ENCODE results near the gene RASGRF2.

RASGRF2 gene

GRCh38 chr5:80953587-80953986 is 6.6 kb upstream of the RASGRF2 start:
- no peak for DNase-seq

GRCh38 chr5:80955082-80955590 is 5.0 kb upstream of the RASGRF2 start:
- DNase-seq = no peak

DNA sequence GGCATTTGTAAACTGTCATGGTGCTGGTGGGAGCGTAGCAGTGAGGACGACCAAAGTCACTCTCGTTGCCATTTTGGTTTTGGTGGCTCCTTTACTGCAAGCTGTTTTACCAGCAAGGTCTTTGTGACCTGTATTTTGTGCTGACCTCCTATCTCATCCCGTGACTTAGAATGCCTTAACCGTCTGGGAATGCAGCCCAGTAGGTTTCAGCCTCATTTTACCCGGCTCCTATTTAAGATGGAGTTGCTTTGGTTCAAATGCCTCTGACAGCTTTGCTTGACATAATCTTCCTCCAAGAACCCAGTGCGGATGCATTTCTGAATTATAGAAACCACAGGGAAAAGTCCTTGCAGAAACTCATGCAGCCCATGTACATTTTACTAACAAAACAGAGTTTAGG is 3.9 kb upstream of the RASGRF2 start:
- no peak for DNase-seq

DNA sequence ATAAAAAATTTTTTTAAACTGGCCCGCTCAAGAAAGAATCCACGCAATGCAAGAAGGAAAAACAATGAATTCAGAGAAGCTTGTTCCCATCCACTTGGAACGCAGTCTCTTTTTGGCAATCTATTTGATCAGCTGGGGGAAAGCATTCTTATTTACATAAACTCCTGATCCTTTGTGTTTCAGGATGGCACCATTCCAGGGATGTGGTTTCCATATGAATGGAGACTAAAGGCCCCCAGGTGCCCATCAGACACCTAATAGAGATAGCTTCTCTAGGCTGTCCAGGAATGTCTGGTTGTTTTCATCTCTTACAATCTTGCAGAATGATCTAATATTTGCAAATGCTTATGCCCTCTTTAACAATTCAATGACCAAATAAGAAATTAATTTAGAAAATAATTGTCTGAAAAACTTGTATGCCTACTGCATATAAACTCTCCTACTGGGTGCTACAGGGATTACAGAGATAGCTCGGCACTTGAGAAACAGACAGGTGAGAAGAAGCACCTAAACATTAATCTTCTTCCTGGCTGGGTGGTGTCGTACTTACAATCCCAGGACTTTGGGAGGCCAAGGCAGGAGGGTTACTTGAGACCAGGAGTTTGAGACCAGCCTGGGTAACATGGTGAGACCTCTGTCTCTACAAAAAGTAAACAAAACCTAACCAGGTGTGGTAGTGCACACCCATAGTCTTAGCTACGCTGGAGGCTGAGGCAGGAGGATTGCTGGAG is 3.0 kb upstream of the RASGRF2 start:
- DNase-seq = no peak

DNA sequence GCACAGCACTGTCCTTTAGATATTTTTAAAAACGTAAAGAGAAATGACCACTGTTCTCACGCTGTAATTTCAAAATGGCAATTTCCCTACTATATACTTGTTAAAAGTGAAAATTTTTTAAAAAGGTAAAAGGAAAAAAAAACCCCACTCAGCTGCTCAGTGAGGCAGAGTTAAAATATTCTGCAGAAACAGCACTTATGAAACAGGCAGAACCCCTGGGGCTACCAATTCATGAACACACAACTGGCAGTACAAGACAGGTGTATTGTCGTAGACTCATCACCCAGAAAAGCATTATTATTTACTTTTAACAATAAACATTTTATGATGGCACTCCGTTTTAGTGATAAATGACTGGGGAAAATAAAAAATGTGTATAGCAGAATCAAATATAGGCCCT is 1.5 kb upstream of the RASGRF2 start:
- DNase-seq = no peak

DNA sequence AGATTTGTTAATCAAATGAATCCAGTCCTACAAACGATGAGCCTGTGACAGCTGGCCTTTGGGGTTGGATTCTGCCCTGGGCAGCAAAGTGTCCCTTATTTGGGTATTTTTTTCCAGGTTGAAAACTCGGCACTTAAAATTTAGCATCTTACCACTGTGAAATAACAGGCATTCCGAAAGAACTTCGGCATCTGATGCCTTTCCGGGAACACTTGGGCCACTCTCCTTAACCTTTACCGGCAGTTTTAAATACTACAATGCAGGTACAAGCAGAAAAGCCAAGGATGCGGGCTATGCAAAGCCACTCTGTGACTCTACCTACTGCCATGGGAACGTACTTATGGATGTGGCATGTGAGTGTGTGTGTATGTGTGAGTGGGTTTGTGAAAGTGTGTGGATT is 1.0 kb upstream of the RASGRF2 start:
- no peak for DNase-seq

DNA sequence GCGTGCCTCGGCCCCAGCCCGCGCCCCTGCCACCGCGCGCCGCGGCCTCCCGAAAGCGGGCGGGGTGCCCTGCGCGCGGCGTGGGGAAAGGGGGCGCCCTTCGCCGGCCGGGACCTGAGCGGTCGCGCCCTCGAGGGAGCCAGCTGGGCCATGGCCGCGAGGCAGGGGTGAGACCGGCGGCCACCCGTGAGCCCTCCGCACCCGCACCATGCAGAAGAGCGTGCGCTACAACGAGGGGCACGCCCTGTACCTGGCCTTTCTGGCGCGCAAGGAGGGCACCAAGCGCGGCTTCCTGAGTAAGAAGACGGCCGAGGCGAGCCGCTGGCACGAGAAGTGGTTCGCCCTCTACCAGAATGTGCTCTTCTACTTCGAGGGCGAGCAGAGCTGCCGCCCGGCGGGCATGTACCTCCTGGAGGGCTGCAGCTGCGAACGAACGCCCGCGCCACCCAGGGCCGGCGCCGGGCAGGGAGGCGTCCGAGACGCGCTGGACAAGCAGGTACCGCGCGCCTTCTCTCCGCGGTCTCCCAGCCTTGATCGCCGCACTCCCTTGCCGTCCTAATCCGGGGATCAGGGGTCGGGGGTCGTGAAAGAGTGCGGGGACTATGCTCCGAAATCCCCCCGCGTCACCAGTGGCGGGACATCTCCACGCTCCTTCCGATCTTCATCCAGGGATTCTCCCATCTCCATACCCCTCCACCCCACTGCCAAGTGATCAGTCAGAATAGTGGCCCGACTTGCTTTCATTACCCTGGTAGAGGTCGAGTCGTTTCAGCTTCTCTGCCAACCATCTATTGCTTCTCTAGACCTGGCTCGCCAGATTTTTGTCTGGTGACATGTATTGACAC is 590 bp downstream of the RASGRF2 start:
- peak; percentile 40 for DNase-seq

DNA sequence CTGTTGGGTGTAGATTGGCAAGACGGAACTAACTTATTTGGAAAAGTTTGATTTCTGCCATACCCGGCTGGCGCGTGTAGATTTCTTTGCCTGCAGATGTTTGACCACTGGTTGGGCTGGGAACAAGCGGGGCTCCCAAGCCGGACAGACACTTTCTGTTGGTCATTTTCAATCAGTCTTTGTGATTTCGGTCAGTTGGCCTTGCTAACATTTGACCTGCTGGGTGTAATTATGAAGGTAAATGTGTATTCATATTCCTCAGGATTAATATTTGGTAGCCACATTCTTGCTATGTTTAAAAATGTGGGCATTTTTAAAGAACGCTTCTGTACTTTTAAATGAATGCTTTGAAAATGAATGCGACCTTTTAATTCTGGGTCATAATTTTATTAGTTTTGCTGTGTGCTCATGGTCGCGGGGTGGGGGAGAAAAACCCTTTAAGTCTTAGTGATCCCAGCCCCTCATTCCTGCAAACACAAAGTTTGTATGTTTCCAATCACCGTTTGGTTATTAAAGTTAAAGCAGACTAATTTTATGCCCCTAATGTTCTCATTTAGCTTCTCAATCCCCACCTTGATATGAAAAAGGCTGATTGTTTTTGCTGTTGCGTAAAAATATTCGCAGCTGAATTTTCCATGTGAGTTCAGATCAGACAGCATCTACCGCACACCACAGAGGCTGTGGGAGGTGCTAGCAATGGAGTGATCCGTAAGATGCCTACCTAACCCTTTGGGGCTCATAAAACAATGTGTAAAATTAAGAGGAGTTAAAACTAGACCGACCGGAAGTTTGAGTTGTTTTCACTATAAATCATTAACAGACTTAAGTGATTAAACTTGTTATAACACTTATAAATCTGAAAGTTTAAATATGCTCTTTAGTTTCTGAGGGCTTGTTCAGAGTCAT is 1.5 kb downstream of the RASGRF2 start:
- DNase-seq = peak; percentile 23

- DNase-seq = no peak
Observed at GRCh38 chr5:80962630-80963520, 2.7 kb downstream of the RASGRF2 start.

GRCh38 chr5:80963521-80963895 is 3.3 kb downstream of the RASGRF2 start:
- no peak for DNase-seq

- no peak for DNase-seq
Observed at GRCh38 chr5:80963966-80964481, 3.9 kb downstream of the RASGRF2 start.

DNA sequence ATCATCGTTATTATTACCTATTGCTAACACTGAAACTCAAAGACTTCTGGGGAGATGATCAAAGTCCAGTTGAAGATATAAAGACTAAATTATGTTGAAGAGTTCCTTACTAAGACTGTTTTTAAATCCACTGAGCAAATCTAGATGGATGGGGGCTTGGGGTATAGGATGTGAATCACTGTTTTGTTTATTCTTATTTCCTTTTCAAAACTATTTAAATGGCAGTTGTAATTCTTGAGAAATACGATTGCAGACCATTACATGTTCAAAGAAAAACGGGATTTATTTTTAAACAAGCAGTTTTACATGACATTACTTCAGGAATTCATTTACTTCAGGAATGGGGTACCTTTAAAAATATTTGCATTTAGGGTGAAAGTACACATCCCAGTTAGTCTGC is 4.3 kb downstream of the RASGRF2 start:
- DNase-seq = no peak

DNA sequence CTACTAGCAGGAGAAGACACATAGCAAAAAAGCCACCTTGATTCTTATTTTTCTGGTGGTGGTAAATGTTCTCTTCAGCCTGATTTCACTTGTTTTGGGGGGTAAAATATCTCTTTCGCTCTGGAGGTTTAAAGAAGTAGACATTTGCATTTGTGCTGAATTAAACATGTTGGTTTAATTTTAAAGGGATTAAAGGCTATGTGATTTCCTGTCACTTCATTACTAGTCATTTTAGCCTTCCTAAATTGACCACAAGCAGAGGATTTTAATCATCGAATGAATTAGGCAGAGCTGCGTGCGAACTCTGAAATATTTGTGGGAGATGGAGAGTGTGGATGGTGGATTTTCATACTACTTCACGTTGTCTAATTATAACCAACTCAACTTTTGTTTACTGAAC is 4.8 kb downstream of the RASGRF2 start:
- no peak for DNase-seq

DNA sequence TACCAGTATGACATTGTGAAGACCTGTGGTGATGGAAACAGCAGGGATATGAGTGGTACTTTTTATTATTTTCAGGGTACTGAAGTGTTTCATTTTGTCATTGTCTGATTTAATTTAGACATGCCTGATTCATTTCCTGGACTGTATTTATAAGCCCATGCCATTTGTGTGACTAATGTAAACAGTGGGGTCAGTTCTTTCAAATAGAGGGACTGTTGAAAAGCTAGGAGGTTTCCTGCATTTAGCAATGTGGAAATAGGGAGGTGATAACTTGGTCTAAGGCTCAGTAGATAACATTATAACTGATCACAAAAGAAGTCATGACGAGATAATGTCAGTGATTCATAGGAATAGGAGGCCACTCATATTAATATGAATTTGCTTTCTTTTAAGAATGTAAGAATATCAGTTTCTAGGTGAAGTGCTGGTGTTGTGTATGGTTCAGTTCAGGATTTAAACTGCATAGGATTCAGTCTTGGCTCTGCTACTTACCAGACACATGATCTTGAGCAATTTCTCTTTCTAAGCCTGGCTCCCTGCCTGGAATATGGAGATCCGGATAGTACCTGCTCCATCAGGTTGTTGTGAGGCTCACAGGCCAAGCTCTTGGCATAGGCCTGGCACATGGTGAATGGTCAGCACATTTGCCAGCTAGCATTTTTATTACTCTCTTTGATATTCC is 7.5 kb downstream of the RASGRF2 start:
- no peak for DNase-seq

GRCh38 chr5:80973027-80973426 is 12.9 kb downstream of the RASGRF2 start:
- no peak for DNase-seq

DNA sequence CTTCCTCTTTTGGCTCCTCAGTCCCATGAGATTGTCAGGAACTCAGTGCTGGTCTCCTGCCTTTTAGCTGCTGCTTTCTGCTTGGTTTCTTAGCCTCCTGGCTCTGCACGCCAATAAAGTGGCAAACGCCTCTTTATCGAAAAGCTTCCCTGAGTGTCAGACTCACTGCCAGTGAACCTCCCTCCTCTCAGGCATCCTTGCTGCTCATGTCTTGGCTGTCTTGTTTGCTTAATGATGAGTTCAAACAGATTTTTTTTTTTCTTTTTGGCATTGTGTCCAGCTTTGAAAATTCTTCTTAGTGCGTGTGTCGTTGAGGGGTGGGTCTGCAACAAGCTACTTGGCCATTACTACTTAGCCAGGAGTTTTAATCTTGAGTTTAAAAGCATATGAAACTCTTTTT is 14.9 kb downstream of the RASGRF2 start:
- DNase-seq = no peak

DNA sequence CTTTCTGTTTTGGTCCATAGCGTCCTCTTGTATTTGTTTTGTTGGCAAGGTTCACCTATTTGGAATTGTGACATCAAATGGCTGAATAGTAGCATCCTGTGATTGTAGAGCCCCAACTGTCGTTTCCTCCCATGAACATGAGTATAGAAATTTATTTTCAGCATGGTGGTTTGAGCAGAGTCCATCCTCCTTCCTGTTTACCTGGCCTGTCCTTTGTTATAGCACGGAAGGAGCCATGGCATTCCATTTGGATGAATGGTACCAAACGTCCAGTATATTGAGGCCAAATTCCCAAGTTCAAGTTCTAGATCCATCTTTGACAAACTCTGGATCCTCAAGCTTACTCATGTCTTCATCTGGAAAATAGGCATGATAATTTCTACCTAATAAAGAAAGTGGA is 16.8 kb downstream of the RASGRF2 start:
- DNase-seq = no peak

GRCh38 chr5:80977764-80978163 is 17.6 kb downstream of the RASGRF2 start:
- DNase-seq = no peak

GRCh38 chr5:80978772-80979317 is 18.7 kb downstream of the RASGRF2 start:
- DNase-seq = no peak

DNA sequence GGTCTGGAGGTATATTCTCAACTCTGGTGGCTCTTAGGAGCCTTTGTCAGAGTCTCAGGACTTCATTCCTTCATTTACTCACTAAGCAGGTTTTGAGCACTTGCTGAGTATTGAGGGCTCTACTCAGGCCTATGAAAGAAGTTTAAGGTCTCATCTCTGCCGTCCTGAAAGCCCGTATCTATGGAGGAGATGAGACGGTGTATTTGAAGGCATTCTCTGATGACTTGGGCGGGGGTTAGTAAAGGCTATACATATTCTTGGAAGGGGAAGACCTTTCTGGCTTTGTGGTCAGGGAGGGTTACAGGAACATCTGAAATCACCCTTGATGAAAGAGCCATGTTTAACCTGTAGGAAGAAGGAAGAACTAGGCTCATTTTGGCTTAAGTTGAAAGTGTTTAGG is 21.9 kb downstream of the RASGRF2 start:
- no peak for DNase-seq
